ENCODE measurements around the gene POU2F1.
A peak's percentile ranks its signal among the peaks of the same experiment; 100 is the strongest.

POU2F1 gene

GRCh38 chr1:167220537-167221125, at the start of gene POU2F1:
Gene POU2F1, plus strand, starts transcription at chr1:167220886. Its CDS starts 12 bp downstream, at chr1:167220898.
- peak; percentile 14 for FAIRE-seq

- FAIRE-seq: no peak
These were observed 49.3 kb upstream of the POU2F1 start for GRCh38 chr1:167171286-167171929.

GRCh38 chr1:167173516-167174184, 47.0 kb upstream of the POU2F1 start:
- no peak for FAIRE-seq

GRCh38 chr1:167175901-167176300, 44.8 kb upstream of the POU2F1 start:
- no peak for FAIRE-seq

GRCh38 chr1:167178831-167179230, 41.9 kb upstream of the POU2F1 start:
- no peak for FAIRE-seq

GRCh38 chr1:167182571-167183320, 37.9 kb upstream of the POU2F1 start:
- no peak for FAIRE-seq

GRCh38 chr1:167184081-167184480, 36.6 kb upstream of the POU2F1 start:
- FAIRE-seq: no peak

GRCh38 chr1:167185062-167185461, 35.6 kb upstream of the POU2F1 start:
- no peak for FAIRE-seq

- no peak for FAIRE-seq
These were observed 34.6 kb upstream of the POU2F1 start for GRCh38 chr1:167185974-167186657.

GRCh38 chr1:167186771-167187170, 33.9 kb upstream of the POU2F1 start:
- no peak for FAIRE-seq

GRCh38 chr1:167190747-167191237, 29.9 kb upstream of the POU2F1 start:
- no peak for FAIRE-seq

GRCh38 chr1:167191958-167192357, 28.7 kb upstream of the POU2F1 start:
- FAIRE-seq: no peak

- FAIRE-seq: no peak
These were observed 26.5 kb upstream of the POU2F1 start for GRCh38 chr1:167194182-167194581.

- FAIRE-seq: no peak
These were observed 24.5 kb upstream of the POU2F1 start for GRCh38 chr1:167196166-167196565.

GRCh38 chr1:167197236-167197635, 23.4 kb upstream of the POU2F1 start:
- FAIRE-seq: no peak

- FAIRE-seq: no peak
These were observed 23.0 kb upstream of the POU2F1 start for GRCh38 chr1:167197692-167198091.

GRCh38 chr1:167198518-167199133, 22.1 kb upstream of the POU2F1 start:
- FAIRE-seq: no peak

GRCh38 chr1:167199656-167200055, 21.0 kb upstream of the POU2F1 start:
- FAIRE-seq: no peak

GRCh38 chr1:167200272-167200671, 20.4 kb upstream of the POU2F1 start:
- no peak for FAIRE-seq

GRCh38 chr1:167200749-167201148, 19.9 kb upstream of the POU2F1 start:
- FAIRE-seq: no peak

- FAIRE-seq: no peak
These were observed 18.6 kb upstream of the POU2F1 start for GRCh38 chr1:167202049-167202448.

All from colon (tissue), 2 donors.